Body of pancreas (tissue), 4 donors: Measurements from ENCODE around the gene GRID1. TPM values are rescaled to one million over a fixed set of nuclear protein-coding genes. Genes with fewer than 3 reads are reported as not detected.

Source experiments
- ATAC-seq: fragments of 150-250 bp; one replicate; pipeline ENCODE4 v1.9.1; 2016
- DNase-seq, 4 donors: peaks; one replicate each; pipeline ENCODE4 v3.0.0-alpha.2; 2019
- H3K27ac ChIP-seq, 4 donors: fragments of 200-600 bp; sonication (generic); 1 replicate in 3 of 4; 2 replicates in 1 of 4; pipeline versions ENCODE4 v1.5.1 to v1.6.1; 2016 to 2019; ENCODE audit warnings: mild to moderate bottlenecking in 1 of 4, mixed read lengths in 1 of 4, moderate library complexity in 1 of 4
- H3K27me3 ChIP-seq, 2 donors: fragments of 200-600 bp; sonication (generic); one replicate each; pipeline ENCODE4 v1.6.0; 2016; ENCODE audit warnings: mild to moderate bottlenecking in 1 of 2
- H3K36me3 ChIP-seq, 2 donors: fragments of 200-600 bp; sonication (generic); replicated peaks in 1 of 2; 2 replicates each; pipeline ENCODE4 v1.5.1; 2016; ENCODE audit warnings: low read depth in 2 of 2; ENCODE audit not compliant: insufficient read depth in 1 of 2
- H3K4me1 ChIP-seq: fragments of 200-600 bp; sonication (generic); one replicate; pipeline ENCODE4 v1.6.0; 2016
- H3K4me3 ChIP-seq, 2 donors: fragments of 200-600 bp; sonication (generic); 1 replicate in 1 of 2; 2 replicates in 1 of 2; pipeline ENCODE4 v1.5.1; 2016 to 2019
- H3K9me3 ChIP-seq, 3 donors: fragments of 200-600 bp; sonication (generic); 1 replicate in 2 of 3; 2 replicates in 1 of 3; pipeline ENCODE4 v1.5.1; 2016
- POLR2A ChIP-seq, 3 donors: fragments of 450-650 bp; IDR thresholded peaks; one replicate each; pipeline ENCODE4 v1.6.1; 2016; ENCODE audit warnings: antibody characterized with exemption in 3 of 3, mild to moderate bottlenecking in 2 of 3
- whole genome bisulfite sequencing, 2 donors: methylation state at CpG; one replicate each; pipeline ENCODE4 v1.1.5; 2017; 5-methylcytosine and 5-hydroxymethylcytosine counted together
- intact Hi-C: fragments of 100-400 bp; cut with DNase I; formaldehyde crosslinking; loops from one replicate; pipeline ENCODE4 v1.15.1; 2023
- total RNA-seq, 2 donors: library from RNA; depleted of rRNA; stranded (reverse); fragments of >200 nt; gene quantifications; one replicate each; pipeline ENCODE4 v1.1.0, GENCODE V29; 2016
- TF ChIP-seq, protein P1 (sequence below), 7 experiments: fragments of 450-650 bp in 4 of 7; fragments of 200-600 bp in 3 of 7; sonication (generic) in 3 of 7; IDR thresholded peaks; one replicate each; pipeline ENCODE4 v1.5.1; 2016 to 2019; ENCODE audit warnings: antibody characterized with exemption in 7 of 7

Gene GRID1
- total RNA-seq, 2 donors from 2014 or later, result 1.0 to 1.6 TPM

DNA sequence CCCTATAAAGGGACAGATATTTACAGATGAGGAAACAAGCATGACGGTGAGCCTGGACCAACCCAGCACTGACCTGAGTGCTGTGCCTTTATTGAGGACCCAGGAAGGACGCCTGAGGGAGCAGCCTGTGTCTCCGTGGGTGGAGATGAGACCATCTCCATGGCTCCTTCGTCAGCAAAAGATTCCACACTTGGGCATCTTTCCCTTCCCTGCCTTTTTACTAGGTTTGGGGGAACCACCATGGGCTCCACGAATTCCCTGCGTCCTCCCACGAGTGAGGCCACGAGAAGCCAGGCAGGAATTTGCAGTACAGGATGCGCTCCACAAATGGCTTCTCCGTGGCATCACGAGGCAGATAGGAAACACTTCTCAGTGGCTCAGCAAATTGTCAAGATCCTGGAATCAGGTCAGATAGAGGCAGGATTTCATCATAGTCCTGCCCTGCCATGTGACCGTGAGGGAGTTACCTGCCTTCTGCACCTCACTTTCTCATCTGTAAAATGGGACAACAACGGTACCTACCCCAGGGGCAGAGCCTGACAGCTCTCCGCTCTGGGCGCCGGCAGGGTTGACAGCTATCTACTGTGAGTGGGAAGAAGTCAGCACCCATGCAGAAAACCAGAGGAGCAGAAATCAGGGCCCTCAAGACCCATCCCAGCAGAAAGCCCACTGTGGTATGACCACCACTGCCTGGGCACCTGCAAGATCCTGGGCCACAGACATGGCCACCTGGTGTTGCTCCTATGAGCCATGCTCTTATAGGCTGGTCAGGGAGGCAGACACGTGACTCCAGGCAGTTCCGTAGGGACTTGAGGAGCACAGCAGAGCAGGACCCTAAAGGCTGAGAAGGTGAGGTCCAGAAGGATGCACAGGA is 80.1 kb downstream of the GRID1 start:
- ATAC-seq, result no peak
- DNase-seq, result no peak
- no peak for TF ChIP-seq POLR2A (IDR thresholded peaks at IDR 0.05)
- TF ChIP-seq, protein P1, sequence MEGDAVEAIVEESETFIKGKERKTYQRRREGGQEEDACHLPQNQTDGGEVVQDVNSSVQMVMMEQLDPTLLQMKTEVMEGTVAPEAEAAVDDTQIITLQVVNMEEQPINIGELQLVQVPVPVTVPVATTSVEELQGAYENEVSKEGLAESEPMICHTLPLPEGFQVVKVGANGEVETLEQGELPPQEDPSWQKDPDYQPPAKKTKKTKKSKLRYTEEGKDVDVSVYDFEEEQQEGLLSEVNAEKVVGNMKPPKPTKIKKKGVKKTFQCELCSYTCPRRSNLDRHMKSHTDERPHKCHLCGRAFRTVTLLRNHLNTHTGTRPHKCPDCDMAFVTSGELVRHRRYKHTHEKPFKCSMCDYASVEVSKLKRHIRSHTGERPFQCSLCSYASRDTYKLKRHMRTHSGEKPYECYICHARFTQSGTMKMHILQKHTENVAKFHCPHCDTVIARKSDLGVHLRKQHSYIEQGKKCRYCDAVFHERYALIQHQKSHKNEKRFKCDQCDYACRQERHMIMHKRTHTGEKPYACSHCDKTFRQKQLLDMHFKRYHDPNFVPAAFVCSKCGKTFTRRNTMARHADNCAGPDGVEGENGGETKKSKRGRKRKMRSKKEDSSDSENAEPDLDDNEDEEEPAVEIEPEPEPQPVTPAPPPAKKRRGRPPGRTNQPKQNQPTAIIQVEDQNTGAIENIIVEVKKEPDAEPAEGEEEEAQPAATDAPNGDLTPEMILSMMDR (IDR thresholded peaks at IDR 0.05), result no peak
- H3K36me3 ChIP-seq, result no peaks in the 10 kb centered on the region
- no peaks in the 10 kb centered on the region for H3K27me3 ChIP-seq
- no peaks in the 10 kb centered on the region for H3K9me3 ChIP-seq
- WGBS, 2 donors, result 74 to 77% methylated on average over 17 to 18 of the region's 18 CpGs
- no peak overlapping the region for H3K27ac ChIP-seq
- no peaks in the 10 kb centered on the region for H3K4me1 ChIP-seq
- intact Hi-C loops, result no loop called here
- H3K4me3 ChIP-seq, result no peak overlapping the region

DNA sequence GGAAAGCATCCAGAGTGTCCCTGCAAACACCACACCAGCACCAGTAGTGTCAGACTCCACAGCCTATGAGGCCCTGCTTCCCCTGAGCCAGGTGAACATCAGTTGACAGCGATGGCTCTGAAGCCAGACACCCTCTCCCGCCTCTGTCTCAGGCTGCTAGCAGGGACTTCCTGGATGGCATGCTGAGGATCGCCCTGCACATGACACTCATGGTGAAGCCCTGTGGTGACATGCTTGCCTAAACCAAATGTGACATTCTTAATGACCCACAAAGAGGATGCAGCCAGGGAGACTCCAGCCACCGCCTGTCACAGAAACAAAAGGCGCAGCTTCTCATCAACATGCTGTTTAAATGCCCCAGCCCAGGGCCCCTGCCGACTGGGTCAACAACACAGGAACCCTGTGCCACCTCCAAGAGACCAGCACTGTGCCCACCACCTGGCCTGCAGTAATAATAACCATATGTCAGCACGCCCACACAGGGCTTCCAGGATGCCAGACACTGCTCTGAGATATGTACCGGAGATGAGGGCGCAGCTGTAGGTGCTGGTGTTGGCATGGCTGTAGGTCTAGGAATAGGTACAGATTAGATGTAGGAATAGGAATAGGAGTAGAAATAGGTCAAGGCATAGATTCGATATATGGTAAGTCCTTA is 81.3 kb downstream of the GRID1 start:
- DNase-seq, result no peak
- 70 to 85% methylated on average over 4 to 10 of the region's 10 CpGs for WGBS, 2 donors
- intact Hi-C loops, result no loop called here

DNA sequence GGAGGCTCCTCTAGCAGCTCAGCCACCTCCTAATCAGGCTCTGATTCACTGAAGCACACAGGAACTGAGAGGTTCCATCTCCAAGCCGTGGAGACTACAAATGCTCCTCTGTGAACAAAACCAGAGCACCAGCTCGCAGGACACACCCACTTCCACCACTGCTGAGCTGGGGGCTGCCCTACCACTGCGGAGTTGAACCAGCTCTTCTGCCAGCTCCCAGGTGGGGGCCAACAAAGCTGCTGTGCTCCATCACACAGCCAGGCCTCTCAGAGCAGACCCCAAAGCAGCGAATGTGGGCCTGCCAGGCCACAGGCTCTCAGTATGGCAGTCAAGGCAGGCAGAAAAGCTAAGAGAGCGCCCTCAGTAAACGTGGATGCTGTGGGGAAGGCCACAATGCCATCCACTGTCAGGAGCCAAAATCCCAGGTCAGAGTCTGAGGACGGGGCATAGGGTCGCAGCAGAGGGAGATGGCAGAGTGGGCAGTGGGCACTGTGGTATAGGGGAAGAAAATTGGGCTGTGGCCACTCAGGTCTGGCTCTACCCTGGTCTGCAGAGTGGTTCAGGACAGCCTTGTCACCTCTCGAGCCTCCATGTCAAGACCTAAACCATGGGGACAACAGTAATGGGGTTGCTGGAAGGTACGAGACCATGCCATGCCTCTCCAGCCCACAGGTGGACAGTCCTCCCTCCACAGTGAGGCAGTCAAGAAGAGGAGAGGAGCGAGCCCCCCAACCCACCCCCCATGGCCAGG is 82.1 kb downstream of the GRID1 start:
- Histone ChIP-seq H3K36me3 (no peaks in the 10 kb centered on the region), H3K27ac (no peak overlapping the region), H3K4me1 (no peaks in the 10 kb centered on the region), H3K4me3 (no peak overlapping the region), H3K9me3 (no peaks in the 10 kb centered on the region), H3K27me3 (no peaks in the 10 kb centered on the region)
- DNase-seq (no peak), ATAC-seq (no peak)
- 63 to 65% methylated on average over 9 to 11 of the region's 11 CpGs for WGBS, 2 donors
- intact Hi-C loops, result no loop called here
- TF ChIP-seq, protein P1 (IDR thresholded peaks at IDR 0.05), result no peak
- TF ChIP-seq POLR2A (IDR thresholded peaks at IDR 0.05), result no peak

More for the DNA sequence above, 81.3 kb downstream of the GRID1 start:
- no peak for ATAC-seq
- H3K4me3 ChIP-seq, result no peak overlapping the region
- TF ChIP-seq POLR2A (IDR thresholded peaks at IDR 0.05), result no peak
- TF ChIP-seq, protein P1 (IDR thresholded peaks at IDR 0.05), result no peak
- H3K36me3 ChIP-seq, result no peaks in the 10 kb centered on the region
- no peak overlapping the region for H3K27ac ChIP-seq
- H3K27me3 ChIP-seq, result no peaks in the 10 kb centered on the region
- no peaks in the 10 kb centered on the region for H3K4me1 ChIP-seq
- no peaks in the 10 kb centered on the region for H3K9me3 ChIP-seq

DNA sequence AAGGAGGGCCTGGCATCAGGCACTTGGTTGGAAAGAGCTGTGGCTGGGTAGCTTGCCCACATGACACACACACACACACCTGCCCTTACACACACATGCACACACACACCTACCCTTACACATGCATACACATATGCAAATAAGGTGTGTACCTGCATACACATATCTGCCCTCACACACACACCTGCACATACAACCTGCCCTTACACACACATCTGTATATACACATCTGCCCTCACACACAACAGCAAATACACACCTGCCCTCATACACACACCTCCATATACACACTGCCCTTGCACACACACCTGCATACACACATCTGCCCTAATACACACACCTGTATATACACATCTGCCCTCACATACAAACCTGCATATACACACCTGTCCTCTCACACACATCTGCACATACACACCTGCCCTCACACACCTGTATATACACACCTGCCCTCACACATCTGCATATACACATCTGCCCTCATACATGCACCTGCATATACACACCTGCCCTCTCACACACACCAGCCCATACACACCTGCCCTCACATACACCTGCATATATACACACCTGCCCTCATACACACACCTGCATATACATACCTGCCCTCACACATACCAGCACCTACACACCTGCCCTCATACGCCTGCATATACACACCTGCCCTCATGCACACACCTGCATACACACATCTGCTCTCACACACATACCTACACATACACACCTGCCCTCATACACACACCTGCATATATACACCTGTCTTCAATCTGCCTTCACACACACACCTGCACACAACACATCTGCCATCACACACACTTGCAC is 82.9 kb downstream of the GRID1 start:
- ATAC-seq (no peak), DNase-seq (no peak)
- no peaks in the 10 kb centered on the region for H3K4me1 ChIP-seq
- H3K27ac ChIP-seq, result no peak overlapping the region
- TF ChIP-seq, protein P1 (IDR thresholded peaks at IDR 0.05), result no peak
- no peak for TF ChIP-seq POLR2A (IDR thresholded peaks at IDR 0.05)
- H3K9me3 ChIP-seq, result no peaks in the 10 kb centered on the region
- WGBS, 2 donors, result 38 to 54% methylated on average over 1 of the region's 1 CpG
- no peaks in the 10 kb centered on the region for H3K27me3 ChIP-seq
- H3K4me3 ChIP-seq, result no peak overlapping the region
- H3K36me3 ChIP-seq, result no peaks in the 10 kb centered on the region
- intact Hi-C loops, result no loop called here
